Progenitor cell of endocrine pancreas (in vitro differentiated cells): ENCODE results near the gene NSUN6. TPM values are rescaled to one million over a fixed set of nuclear protein-coding genes. Genes with fewer than 3 reads are reported as not detected.
A peak's percentile ranks its signal among the peaks of the same experiment; 100 is the strongest.

Experiments used
- DNase-seq: peaks from one replicate; pipeline ENCODE4 v3.0.0; 2021; ENCODE audit warnings: low spot score; ENCODE audit not compliant: unreplicated experiment
- H3K27ac Mint-ChIP-seq: 2 replicates; pipeline ENCODE4 v1.8.0; 2021; ENCODE audit warnings: mild to moderate bottlenecking, moderate library complexity, mixed read lengths
- H3K27me3 Mint-ChIP-seq: 2 replicates; pipeline ENCODE4 v1.8.0; 2021; ENCODE audit warnings: mixed read lengths
- H3K36me3 Mint-ChIP-seq: 2 replicates; pipeline ENCODE4 v1.8.0; 2022; ENCODE audit warnings: mixed read lengths; ENCODE audit not compliant: insufficient read depth
- H3K4me1 Mint-ChIP-seq: 2 replicates; pipeline ENCODE4 v1.8.0; 2021; ENCODE audit warnings: low read depth, mixed read lengths
- H3K4me3 Mint-ChIP-seq: 2 replicates; pipeline ENCODE4 v1.8.0; 2021; ENCODE audit warnings: low read depth, mild to moderate bottlenecking, moderate library complexity, mixed read lengths
- H3K9me3 Mint-ChIP-seq: 2 replicates; pipeline ENCODE4 v1.8.0; 2021; ENCODE audit warnings: low read depth, mixed read lengths
- total RNA-seq: library from RNA; stranded (reverse); gene quantifications from 2 replicates; pipeline ENCODE4 v1.2.1, GENCODE V29; 2021
- TF ChIP-seq, protein P1 (sequence below): fragments of 200-600 bp; sonication (generic); IDR thresholded peaks from one replicate; pipeline ENCODE4 v1.5.0; 2021; ENCODE audit warnings: antibody characterized with exemption, mild to moderate bottlenecking; ENCODE audit not compliant: unreplicated experiment

The NSUN6 gene
- total RNA-seq, 1 donor from 2014 or later, result 17.3 TPM

- Mint-ChIP-seq H3K27me3 (no peaks in the 10 kb centered on the region), H3K4me1 (peaks cover 36% of the 10 kb centered on the region), H3K27ac (peak overlapping the region; percentile 1), H3K36me3 (peaks cover 25% of the 10 kb centered on the region), H3K4me3 (no peak overlapping the region), H3K9me3 (no peaks in the 10 kb centered on the region)
- TF ChIP-seq, protein P1, sequence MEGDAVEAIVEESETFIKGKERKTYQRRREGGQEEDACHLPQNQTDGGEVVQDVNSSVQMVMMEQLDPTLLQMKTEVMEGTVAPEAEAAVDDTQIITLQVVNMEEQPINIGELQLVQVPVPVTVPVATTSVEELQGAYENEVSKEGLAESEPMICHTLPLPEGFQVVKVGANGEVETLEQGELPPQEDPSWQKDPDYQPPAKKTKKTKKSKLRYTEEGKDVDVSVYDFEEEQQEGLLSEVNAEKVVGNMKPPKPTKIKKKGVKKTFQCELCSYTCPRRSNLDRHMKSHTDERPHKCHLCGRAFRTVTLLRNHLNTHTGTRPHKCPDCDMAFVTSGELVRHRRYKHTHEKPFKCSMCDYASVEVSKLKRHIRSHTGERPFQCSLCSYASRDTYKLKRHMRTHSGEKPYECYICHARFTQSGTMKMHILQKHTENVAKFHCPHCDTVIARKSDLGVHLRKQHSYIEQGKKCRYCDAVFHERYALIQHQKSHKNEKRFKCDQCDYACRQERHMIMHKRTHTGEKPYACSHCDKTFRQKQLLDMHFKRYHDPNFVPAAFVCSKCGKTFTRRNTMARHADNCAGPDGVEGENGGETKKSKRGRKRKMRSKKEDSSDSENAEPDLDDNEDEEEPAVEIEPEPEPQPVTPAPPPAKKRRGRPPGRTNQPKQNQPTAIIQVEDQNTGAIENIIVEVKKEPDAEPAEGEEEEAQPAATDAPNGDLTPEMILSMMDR, result no peak
- no peak for DNase-seq
These were observed 15.4 kb upstream of the NSUN6 start for GRCh38 chr10:18666810-18667209.

GRCh38 chr10:18665815-18666558 is 14.6 kb upstream of the NSUN6 start:
- peak overlapping the region; percentile 85 for H3K27ac Mint-ChIP-seq
- no peak overlapping the region for H3K4me3 Mint-ChIP-seq
- H3K27me3 Mint-ChIP-seq, result no peaks in the 10 kb centered on the region
- DNase-seq, result no peak
- peaks cover 44% of the 10 kb centered on the region for H3K4me1 Mint-ChIP-seq
- TF ChIP-seq, protein P1, result no peak
- peaks cover 25% of the 10 kb centered on the region for H3K36me3 Mint-ChIP-seq
- no peaks in the 10 kb centered on the region for H3K9me3 Mint-ChIP-seq

GRCh38 chr10:18664841-18665478 is 13.6 kb upstream of the NSUN6 start:
- Mint-ChIP-seq H3K9me3 (no peaks in the 10 kb centered on the region), H3K27me3 (no peaks in the 10 kb centered on the region), H3K4me3 (no peak overlapping the region), H3K27ac (peak overlapping the region; percentile 85), H3K36me3 (peaks cover 19% of the 10 kb centered on the region), H3K4me1 (peaks cover 51% of the 10 kb centered on the region)
- TF ChIP-seq, protein P1, result no peak
- no peak for DNase-seq

GRCh38 chr10:18660816-18661431 is 9.5 kb upstream of the NSUN6 start:
- H3K36me3 Mint-ChIP-seq, result peaks cover 8% of the 10 kb centered on the region

More at GRCh38 chr10:18660816-18661431, 9.5 kb upstream of the NSUN6 start:
- TF ChIP-seq, protein P1, result no peak
- no peaks in the 10 kb centered on the region for H3K9me3 Mint-ChIP-seq
- peaks cover 36% of the 10 kb centered on the region for H3K4me1 Mint-ChIP-seq
- H3K27ac Mint-ChIP-seq, result peak overlapping the region; percentile 4
- no peaks in the 10 kb centered on the region for H3K27me3 Mint-ChIP-seq
- no peak for DNase-seq
- H3K4me3 Mint-ChIP-seq, result peak overlapping the region; percentile 99
